B cell (primary cell): ENCODE measurements around the gene KNG1. TPM values are rescaled to one million over a fixed set of nuclear protein-coding genes. Genes with fewer than 3 reads are reported as not detected.

Experiments
- ATAC-seq: fragments of 200-7000 bp; cut with Tn5 transposase; one replicate; pipeline ENCODE4 v1.10.0; 2021; ENCODE audit warnings: low read depth, mild to moderate bottlenecking, moderate number of reproducible peaks, moderate library complexity
- CTCF ChIA-PET: fragments of 350-600 bp; sonication (Branson Sonifier 250); formaldehyde crosslinking; loops from one replicate; lab custom pipeline; 2021; ENCODE audit warnings: antibody characterized with exemption, inconsistent platforms; lab: Charles Lee
- POLR2A ChIA-PET: fragments of 350-600 bp; sonication (Branson Sonifier 250); formaldehyde crosslinking; loops from one replicate; lab custom pipeline; 2021; ENCODE audit warnings: antibody characterized with exemption; lab: Charles Lee
- DNase-seq: peaks from one replicate; pipeline ENCODE4 v3.0.0; 2013
- H2AFZ ChIP-seq: 2 replicates; pipeline ENCODE4 v1.6.1; 2012; ENCODE audit warnings: mild to moderate bottlenecking, low read depth, low read length; ENCODE audit not compliant: insufficient read depth, poor library complexity, severe bottlenecking
- H3K27ac ChIP-seq, 2 donors: 1 replicate in 1 of 2; 2 replicates in 1 of 2; pipeline ENCODE4 v1.5.1; 2012 to 2013; ENCODE audit warnings: low read length in 2 of 2, mild to moderate bottlenecking in 2 of 2, moderate library complexity in 1 of 2
- H3K27me3 ChIP-seq, 4 experiments: fragments of 200-600 bp in 1 of 4; sonication (generic) in 1 of 4; replicated peaks in 1 of 4; 1 replicate in 2 of 4; 2 replicates in 2 of 4; pipeline versions ENCODE4 v1.6.1 to v1.7.0; 2013 to 2016; ENCODE audit warnings: low read length in 3 of 4, mild to moderate bottlenecking in 2 of 4, mixed read lengths in 1 of 4, moderate library complexity in 1 of 4; ENCODE audit not compliant: insufficient read depth in 4 of 4, control insufficient read depth in 3 of 4; ENCODE audit errors: control extremely low read depth in 1 of 4
- H3K36me3 ChIP-seq, 2 experiments: replicated peaks in 1 of 2; 1 replicate in 1 of 2; 2 replicates in 1 of 2; pipeline versions ENCODE4 v1.6.1 to v1.7.1; 2013; ENCODE audit warnings: low read length in 1 of 2; ENCODE audit not compliant: insufficient read depth in 2 of 2, control insufficient read depth in 1 of 2; ENCODE audit errors: control extremely low read depth in 1 of 2, extremely low read depth in 1 of 2
- H3K4me1 ChIP-seq, 2 donors: fragments of 200-600 bp in 1 of 2; sonication (generic) in 1 of 2; 1 replicate in 1 of 2; 2 replicates in 1 of 2; pipeline versions ENCODE4 v1.5.1 to v1.6.1; 2013 to 2017; ENCODE audit warnings: low read length in 2 of 2; ENCODE audit not compliant: control insufficient read depth in 2 of 2, insufficient read depth in 2 of 2
- H3K4me2 ChIP-seq: replicated peaks from 2 replicates; pipeline ENCODE3; 2012; ENCODE audit warnings: mild to moderate bottlenecking, low read depth, low read length; ENCODE audit not compliant: poor library complexity, severe bottlenecking
- H3K4me3 ChIP-seq, 5 experiments: fragments of 200-600 bp in 1 of 5; sonication (generic) in 1 of 5; 1 replicate in 3 of 5; 2 replicates in 2 of 5; pipeline versions ENCODE4 v1.5.1 to v1.7.0; 2011 to 2016; ENCODE audit warnings: low read length in 4 of 5, mild to moderate bottlenecking in 4 of 5, low read depth in 2 of 5, control low read depth in 1 of 5, moderate library complexity in 1 of 5; ENCODE audit not compliant: insufficient read depth in 1 of 5; ENCODE audit errors: control extremely low read depth in 1 of 5, extremely low read depth in 1 of 5
- H3K79me2 ChIP-seq: fragments of 200-600 bp; sonication (generic); one replicate; pipeline ENCODE4 v1.6.0; 2016; ENCODE audit warnings: low read length; ENCODE audit not compliant: control insufficient read depth, insufficient read depth
- H3K9ac ChIP-seq: fragments of 200-600 bp; sonication (generic); 2 replicates; pipeline ENCODE4 v1.6.1; 2017; ENCODE audit warnings: mild to moderate bottlenecking, low read length, moderate library complexity
- H3K9me3 ChIP-seq, 3 donors: one replicate each; pipeline versions ENCODE4 v1.6.1 to v1.7.1; 2013; ENCODE audit warnings: low read length in 2 of 3; ENCODE audit not compliant: control insufficient read depth in 2 of 3, insufficient read depth in 1 of 3; ENCODE audit errors: control extremely low read depth in 1 of 3
- H4K20me1 ChIP-seq: 2 replicates; pipeline ENCODE4 v1.6.0; 2012; ENCODE audit warnings: mild to moderate bottlenecking, low read length; ENCODE audit not compliant: insufficient read depth, control insufficient read depth, poor library complexity, severe bottlenecking
- H3K27ac Mint-ChIP-seq: one replicate; pipeline ENCODE4 v1.8.0; 2021; ENCODE audit warnings: mixed read lengths
- H3K27me3 Mint-ChIP-seq: one replicate; pipeline ENCODE4 v1.8.0; 2021; ENCODE audit warnings: mixed read lengths
- H3K4me1 Mint-ChIP-seq: one replicate; pipeline ENCODE4 v1.8.0; 2021; ENCODE audit warnings: mixed read lengths
- H3K4me3 Mint-ChIP-seq: one replicate; pipeline ENCODE4 v1.8.0; 2021; ENCODE audit warnings: mixed read lengths
- H3K9me3 Mint-ChIP-seq: one replicate; pipeline ENCODE4 v1.8.0; 2022; ENCODE audit warnings: mixed read lengths; ENCODE audit not compliant: insufficient read depth
- CTCF ChIP-seq: fragments of 200-600 bp; IDR thresholded peaks from one replicate; pipeline ENCODE4 v1.8.0; 2022; ENCODE audit warnings: antibody characterized with exemption, mild to moderate bottlenecking
- EZH2 ChIP-seq: IDR thresholded peaks from 2 replicates; pipeline ENCODE4 v1.6.1; 2012; ENCODE audit warnings: borderline replicate concordance, low read depth, mild to moderate bottlenecking, moderate library complexity, low read length; ENCODE audit not compliant: insufficient read depth, poor library complexity, severe bottlenecking
- WGBS: methylation state at CpG from one replicate; pipeline ENCODE4 v1.1.5; 2013; ENCODE audit warnings: missing lambda C conversion rate; ENCODE audit not compliant: insufficient coverage; 5-methylcytosine and 5-hydroxymethylcytosine counted together
- intact Hi-C: fragments of 100-400 bp; cut with micrococcal nuclease; formaldehyde crosslinking; loops from one replicate; pipeline ENCODE4 v1.10.0; 2022
- polyA plus RNA-seq: library from polyadenylated mRNA; depleted of rRNA; stranded (reverse); fragments of >200 nt; gene quantifications from 2 replicates; pipeline ENCODE4 v1.2.3, GENCODE V29; 2012
- total RNA-seq, 2 donors: library from RNA; stranded (reverse); fragments of 120-200 nt in 1 of 2; gene quantifications; 1 replicate in 1 of 2; 2 replicates in 1 of 2; pipeline versions ENCODE4 v1.2.3 to v1.2.4, GENCODE V29; 2013 to 2022

KNG1 gene
- total and polyA plus RNA-seq, 2 donors (not counting 1 experiment from before 2014, with no cell fraction given) = not detected

DNA sequence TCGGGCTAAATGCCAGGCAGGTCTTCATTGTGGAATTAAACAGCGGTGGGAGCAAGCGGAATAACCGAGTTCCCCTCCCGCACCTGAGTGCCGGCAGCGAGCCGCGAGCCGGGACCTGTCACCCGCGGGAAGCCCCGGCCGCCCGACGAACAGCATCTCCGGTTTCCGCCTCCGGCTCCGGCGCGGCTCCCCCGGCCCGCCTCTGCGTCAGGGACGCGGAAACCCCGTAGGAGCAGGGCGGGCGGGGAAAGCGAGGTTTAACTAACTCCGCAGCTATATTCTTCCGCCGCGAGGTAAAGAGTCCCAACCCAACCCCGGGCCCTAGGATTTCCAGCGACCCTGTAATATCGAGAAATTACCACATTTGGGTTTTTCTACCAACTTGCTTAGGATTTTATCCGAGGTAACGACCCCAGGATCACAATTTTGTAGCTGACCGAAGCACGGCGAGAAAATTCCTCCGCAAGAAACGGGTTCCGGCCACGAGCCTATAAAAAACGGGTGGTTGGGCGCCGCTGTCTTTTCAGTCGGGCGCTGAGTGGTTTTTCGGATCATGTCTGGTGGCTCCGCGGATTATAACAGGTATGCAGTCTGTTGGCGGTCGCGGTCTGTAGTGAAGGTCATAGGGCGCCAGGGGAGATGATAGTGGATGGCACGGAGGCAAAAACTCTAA lies 66.0 kb downstream of the KNG1 start, which contains the start of gene EIF4A2:
EIF4A2 (plus strand) TSS at position 520 of the 673 bp plus-strand sequence; CDS start at position 554, 34 bp downstream.
- ATAC-seq (peak; percentile 77), DNase-seq (peak; percentile 97)
- Mint-ChIP-seq H3K9me3 (no peaks in the 10 kb centered on the region), H3K27me3 (no peaks in the 10 kb centered on the region), H3K4me1 (peaks cover 52% of the 10 kb centered on the region), H3K4me3 (peak within 1 kb of the TSS; percentile 97), H3K27ac (peak within 1 kb of the TSS; percentile 99)
- Histone ChIP-seq H4K20me1 (peaks cover 47% of the 10 kb centered on the region), H3K27me3 (no peaks in the 10 kb centered on the region), H3K9ac (peak within 1 kb of the TSS; percentile 98), H3K4me2 (peak within 1 kb of the TSS; percentile 82), H3K27ac (peak within 1 kb of the TSS; percentile 97 to 98), H3K79me2 (peaks cover 37% of the 10 kb centered on the region), H3K4me3 (peak within 1 kb of the TSS; percentile 80 to 100 (median 90)), H2AFZ (peak within 1 kb of the TSS; percentile 92), H3K9me3 (no peaks in the 10 kb centered on the region), H3K4me1 (peaks cover 37 to 40% of the 10 kb centered on the region in 2 donors), H3K36me3 (peaks cover 0 to 41% of the 10 kb centered on the region in 2 experiments)
- CTCF ChIA-PET = interaction anchor here (0.7 to 3.1 kb wide), 12 partner anchors 10 to 847 kb away, joined by 3 to 16 read pairs (median 4); partner anchors contain the start of genes AHSG and RPL39L
- POLR2A ChIA-PET = interaction anchor here (0.6 to 4.8 kb wide), 24 partner anchors 9 to 846 kb away, joined by 3 to 78 read pairs (median 4); partner anchors contain the start of genes DNAJB11, ETV5, RFC4 and RPL39L
- intact Hi-C loops = loop anchor here (1.0 to 10.0 kb wide), 8 partner anchors 11 to 1198 kb away; partner anchors contain the start of genes DNAJB11, ETV5, RFC4 and RPL39L
- under 1% methylated on average over 60 of the region's 60 CpGs for WGBS
- TF ChIP-seq EZH2 (no peak), CTCF (no peak)
